ENCODE measurements around the gene CBARP. TPM values are rescaled to one million over a fixed set of nuclear protein-coding genes. Genes with fewer than 3 reads are reported as not detected.
A peak's percentile ranks its signal among the peaks of the same experiment; 100 is the strongest.

Gene CBARP
- total and polyA plus RNA-seq, 2 of the 13 experiments (the other 11 are each of a cell fraction or from before 2014, with no cell fraction given) = 1.2 to 1.4 TPM

- TF ChIP-seq ZNF142 (CRISPR knock-in tag; IDR thresholded peaks at IDR 0.05) (peak; percentile 52; the same call in 1 of the 2 replicates), TAF1 (CRISPR knock-in tag; IDR thresholded peaks at IDR 0.05) (no peak), NFE2L2 (IDR thresholded peaks at IDR 0.05; ENCODE audit: low read length) (no peak), ARNT2 (CRISPR knock-in tag; IDR thresholded peaks at IDR 0.05; ENCODE audit: low read depth) (no peak), MBD4 (IDR thresholded peaks at IDR 0.05; ENCODE audit: borderline replicate concordance, low read length) (no peak), EED (CRISPR knock-in tag; IDR thresholded peaks at IDR 0.05) (no peak), ZBTB7B (CRISPR knock-in tag; IDR thresholded peaks at IDR 0.05) (peak; percentile 25; the same call in 1 of the 2 replicates), ARID3A (IDR thresholded peaks at IDR 0.05; ENCODE audit: low read depth, low read length) (no peak), ZNF83 (CRISPR knock-in tag; IDR thresholded peaks at IDR 0.05; ENCODE audit: borderline replicate concordance) (no peak), SNAPC4 (CRISPR knock-in tag; IDR thresholded peaks at IDR 0.05) (0 out of 2 replicates have a peak, but pooled peaks have one; percentile 50), ZNF280B (CRISPR knock-in tag; IDR thresholded peaks at IDR 0.05; ENCODE audit: borderline replicate concordance) (0 out of 2 replicates have a peak, but pooled peaks have one; percentile 5), PTBP1 (IDR thresholded peaks at IDR 0.05; ENCODE audit: low read depth, low read length, poor library complexity, severe bottlenecking) (no peak), ZNF569 (CRISPR knock-in tag; IDR thresholded peaks at IDR 0.05; ENCODE audit: borderline replicate concordance) (no peak)
Observed at GRCh38 chr19:1268226-1269064, 30.6 kb upstream of the CBARP start (continued).
